GM12878 (cell line): Measurements from ENCODE around the gene PTPN2. TPM values are rescaled to one million over a fixed set of nuclear protein-coding genes. Genes with fewer than 3 reads are reported as not detected.

ENCODE experiments used
- ATAC-seq: fragments of 200-7000 bp; cut with Tn5 transposase; 3 replicates; pipeline ENCODE4 v1.9.1; 2020; ENCODE audit warnings: mild to moderate bottlenecking, moderate library complexity
- BruUV-seq: library from RNA; stranded (reverse); fragments of 400-500 nt; replicated peaks from 2 replicates; lab custom pipeline; 2021; lab: Mats Ljungman, UMichigan
- CTCF ChIA-PET: fragments of 300-600 bp; sonication (Branson Sonifier 250); formaldehyde crosslinking; extraction: SDS; loops from one replicate; lab custom pipeline; 2021; ENCODE audit warnings: inconsistent platforms; lab: Yijun Ruan, JAX
- POLR2A ChIA-PET: fragments of 350-600 bp; formaldehyde crosslinking; extraction: SDS; loops from one replicate; lab custom pipeline; 2021; ENCODE audit warnings: inconsistent platforms; lab: Charles Lee
- RAD21 ChIA-PET: fragments of 300-600 bp; sonication (Branson Sonifier 250); formaldehyde crosslinking; loops from one replicate; lab custom pipeline; 2023; ENCODE audit warnings: antibody characterized with exemption; ENCODE audit not compliant: unreplicated experiment; lab: Charles Lee
- SMC1A ChIA-PET: fragments of 300-600 bp; sonication (Branson Sonifier 250); formaldehyde crosslinking; loops from one replicate; lab custom pipeline; 2023; ENCODE audit not compliant: unreplicated experiment, uncharacterized antibody; lab: Charles Lee
- DNase-seq: peaks from one replicate; pipeline ENCODE4 v3.0.0-alpha.2; 2011; ENCODE audit warnings: low read depth, low spot score
- FAIRE-seq: peaks from 3 replicates; lab custom pipeline; 2011; peaks lifted over from hg19 to GRCh38; lab: Jason Lieb, UNC
- H2AFZ ChIP-seq: 2 replicates; pipeline ENCODE4 v1.6.0; 2011; ENCODE audit warnings: low read depth, low read length, control low read depth; ENCODE audit not compliant: control insufficient read depth
- H3K27ac ChIP-seq: 2 replicates; pipeline ENCODE4 v1.5.1; 2011; ENCODE audit warnings: control low read depth; ENCODE audit not compliant: control insufficient read depth, insufficient read depth
- H3K27me3 ChIP-seq, 2 experiments: replicated peaks in 1 of 2; 2 replicates each; pipeline versions ENCODE4 v1.6.0 to v1.6.1; 2011; ENCODE audit warnings: low read length in 1 of 2; ENCODE audit not compliant: control insufficient read depth in 2 of 2, insufficient read depth in 2 of 2
- H3K36me3 ChIP-seq, 2 experiments: 2 replicates each; pipeline ENCODE4 v1.5.1; 2011; ENCODE audit warnings: low read length in 1 of 2; ENCODE audit not compliant: control insufficient read depth in 2 of 2, insufficient read depth in 2 of 2
- H3K4me1 ChIP-seq: 2 replicates; pipeline ENCODE4 v1.6.1; 2011; ENCODE audit warnings: mild to moderate bottlenecking, low read length, moderate library complexity, mixed read lengths; ENCODE audit not compliant: control insufficient read depth, insufficient read depth
- H3K4me2 ChIP-seq: 2 replicates; pipeline ENCODE4 v1.6.0; 2011; ENCODE audit warnings: control low read depth; ENCODE audit not compliant: control insufficient read depth, insufficient read depth
- H3K4me3 ChIP-seq: fragments of 200-600 bp; sonication (generic); 2 replicates; pipeline ENCODE4 v1.5.1; 2016
- H3K79me2 ChIP-seq: 2 replicates; pipeline ENCODE4 v1.6.0; 2011; ENCODE audit warnings: low read length; ENCODE audit not compliant: control insufficient read depth, insufficient read depth
- H3K9ac ChIP-seq: 2 replicates; pipeline ENCODE4 v1.8.0; 2011; ENCODE audit warnings: low read length, control low read depth, mixed read lengths; ENCODE audit not compliant: control insufficient read depth, insufficient read depth
- H3K9me3 ChIP-seq: replicated peaks from 3 replicates; pipeline ENCODE4 v1.5.1; 2011; ENCODE audit warnings: mild to moderate bottlenecking, low read length; ENCODE audit not compliant: control insufficient read depth, insufficient read depth
- H4K20me1 ChIP-seq: 2 replicates; pipeline ENCODE4 v1.6.0; 2011; ENCODE audit not compliant: control insufficient read depth, insufficient read depth
- CEBPZ ChIP-seq: fragments of 150-350 bp; IDR thresholded peaks from 2 replicates; pipeline ENCODE4 v1.6.1; 2016; ENCODE audit warnings: low read depth, low read length
- ESRRA ChIP-seq: IDR thresholded peaks from 2 replicates; pipeline ENCODE4 v1.6.1; 2012; ENCODE audit warnings: mild to moderate bottlenecking, low read length, improper control_type of control experiment
- HCFC1 ChIP-seq: fragments of 150-350 bp; IDR thresholded peaks from 2 replicates; pipeline ENCODE4 v1.6.1; 2014; ENCODE audit warnings: low read length
- LARP7 ChIP-seq: fragments of 450-650 bp; IDR thresholded peaks from 2 replicates; pipeline ENCODE4 v1.6.1; 2017; ENCODE audit warnings: mild to moderate bottlenecking
- MEF2B ChIP-seq: fragments of 450-650 bp; IDR thresholded peaks from 2 replicates; pipeline ENCODE4 v1.6.1; 2018; ENCODE audit warnings: mild to moderate bottlenecking, moderate library complexity; ENCODE audit not compliant: partially characterized antibody, poor library complexity, severe bottlenecking
- MLLT1 ChIP-seq: fragments of 450-650 bp; IDR thresholded peaks from 2 replicates; pipeline ENCODE4 v1.6.1; 2016; ENCODE audit warnings: mild to moderate bottlenecking
- MTA2 ChIP-seq: fragments of 450-650 bp; IDR thresholded peaks from 2 replicates; pipeline ENCODE4 v1.6.1; 2016; ENCODE audit warnings: low read depth, mild to moderate bottlenecking, moderate library complexity
- NFXL1 ChIP-seq: fragments of 450-650 bp; IDR thresholded peaks from 2 replicates; pipeline ENCODE4 v1.6.1; 2017; ENCODE audit warnings: antibody characterized with exemption, mild to moderate bottlenecking, borderline replicate concordance
- NR2C1 ChIP-seq: fragments of 450-650 bp; IDR thresholded peaks from 2 replicates; pipeline ENCODE4 v1.6.1; 2017; ENCODE audit warnings: antibody characterized with exemption, mild to moderate bottlenecking, moderate library complexity
- NR2C2 ChIP-seq: IDR thresholded peaks from 2 replicates; pipeline ENCODE4 v1.6.1; 2011; ENCODE audit warnings: borderline replicate concordance, low read depth; ENCODE audit not compliant: control insufficient read depth, insufficient read length
- RCOR1 ChIP-seq: conservative IDR thresholded peaks from 2 replicates; pipeline ENCODE4 v1.6.1; 2012; ENCODE audit warnings: low read depth, low read length, improper control_type of control experiment
- RUNX3 ChIP-seq: IDR thresholded peaks from 2 replicates; pipeline ENCODE4 v1.6.1; 2012; ENCODE audit warnings: low read length, inconsistent platforms
- SIX5 ChIP-seq: IDR thresholded peaks from 2 replicates; pipeline ENCODE4 v1.6.1; 2011; ENCODE audit warnings: mild to moderate bottlenecking, low read depth, low read length, moderate library complexity; ENCODE audit not compliant: severe bottlenecking
- SUPT20H ChIP-seq: IDR thresholded peaks from 2 replicates; pipeline ENCODE4 v1.6.1; 2011; ENCODE audit warnings: low read depth, mild to moderate bottlenecking, low read length, moderate library complexity, borderline replicate concordance; ENCODE audit not compliant: control insufficient read depth
- ZZZ3 ChIP-seq: IDR thresholded peaks from 2 replicates; pipeline ENCODE4 v1.6.1; 2011; ENCODE audit warnings: low read depth; ENCODE audit not compliant: control insufficient read depth, insufficient read length
- WGBS: methylation state at CpG from one replicate; pipeline ENCODE4 v1.1.6; 2016; ENCODE audit warnings: low lambda C conversion rate; ENCODE audit not compliant: insufficient replicate concordance, insufficient coverage; ENCODE audit errors: missing lambda C conversion rate; 5-methylcytosine and 5-hydroxymethylcytosine counted together
- in situ Hi-C: fragments of 300-500 bp; cut with MboI; formaldehyde crosslinking; loops from 9 replicates; pipeline ENCODE4 v1.14.3; 2018; ENCODE audit warnings: mixed read lengths
- intact Hi-C: fragments of 100-400 bp; cut with micrococcal nuclease; formaldehyde crosslinking; loops from one replicate; pipeline ENCODE4 v1.14.2; 2022; ENCODE audit not compliant: unreplicated experiment
- polyA plus RNA-seq, 11 experiments: library from polyadenylated mRNA; depleted of rRNA in 4 of 11; unstranded in 6 of 11; stranded (reverse) in 5 of 11; fragments of >200 nt; fragmentation: Nextera tagmentation in 4 of 11; fragmentation: Illumina TruSeq in 1 of 11; extraction: Ambion mirVana in 4 of 11; extraction: Trizol in 1 of 11; gene quantifications; 1 replicate in 1 of 11; 2 replicates in 10 of 11; pipeline versions ENCODE4 v1.2.1 to v1.2.3, GENCODE V29; 2011 to 2016; ENCODE audit warnings: inconsistent platforms in 2 of 11, missing spikeins in 2 of 11, low read depth in 1 of 11
- total RNA-seq, 4 experiments: library from RNA; depleted of rRNA in 3 of 4; stranded (reverse); fragments of >200 nt in 3 of 4; fragmentation: Illumina TruSeq in 1 of 4; extraction: Trizol in 1 of 4; gene quantifications; 2 replicates each; pipeline versions ENCODE4 v1.2.1 to v1.2.3, GENCODE V29; 2013 to 2021
- TF ChIP-seq, protein P1 (sequence below): IDR thresholded peaks from 2 replicates; pipeline ENCODE4 v1.6.1; 2012; ENCODE audit warnings: low read depth, low read length, improper control_type of control experiment

PTPN2 gene
- total and polyA plus RNA-seq, 10 of the 15 experiments (the other 5 are each of a cell fraction or from before 2014, with no cell fraction given) = 46.5 to 86.7 (median 64.6) TPM

GRCh38 chr18:12821408-12821807, 62.6 kb downstream of the PTPN2 start:
- Histone ChIP-seq H3K9me3 (no peaks in the 10 kb centered on the region), H2AFZ (no peak overlapping the region), H3K4me1 (peaks cover 11% of the 10 kb centered on the region), H3K9ac (no peak overlapping the region), H3K27ac (no peak overlapping the region), H3K79me2 (no peaks in the 10 kb centered on the region), H3K27me3 (no peaks in the 10 kb centered on the region), H3K4me2 (no peak overlapping the region), H3K4me3 (no peak overlapping the region), H4K20me1 (no peaks in the 10 kb centered on the region), H3K36me3 (peaks cover 2 to 18% of the 10 kb centered on the region in 2 experiments)
- ChIA-PET POLR2A (no interaction called here), SMC1A (interaction anchor here (0.9 to 1.3 kb wide), 2 partner anchors 19 to 57 kb away, joined by 3 read pairs; no protein-coding TSS in a partner anchor), CTCF (interaction anchor here (1.2 kb wide), 1 partner anchor 74 kb away, joined by 5 read pairs; no protein-coding TSS in a partner anchor), RAD21 (interaction anchor here (0.6 kb wide), 1 partner anchor 11 kb away, joined by 3 read pairs; no protein-coding TSS in a partner anchor)
- WGBS = 76% methylated on average over 3 of the region's 3 CpGs
- in situ Hi-C loops = no loop called here
- intact Hi-C loops = loop anchor here (10.0 kb wide), 1 partner anchor 57 kb away; no protein-coding TSS in a partner anchor
- no peak for ATAC-seq
- TF ChIP-seq ESRRA = no peak
- TF ChIP-seq CEBPZ = no peak
- TF ChIP-seq, protein P1, sequence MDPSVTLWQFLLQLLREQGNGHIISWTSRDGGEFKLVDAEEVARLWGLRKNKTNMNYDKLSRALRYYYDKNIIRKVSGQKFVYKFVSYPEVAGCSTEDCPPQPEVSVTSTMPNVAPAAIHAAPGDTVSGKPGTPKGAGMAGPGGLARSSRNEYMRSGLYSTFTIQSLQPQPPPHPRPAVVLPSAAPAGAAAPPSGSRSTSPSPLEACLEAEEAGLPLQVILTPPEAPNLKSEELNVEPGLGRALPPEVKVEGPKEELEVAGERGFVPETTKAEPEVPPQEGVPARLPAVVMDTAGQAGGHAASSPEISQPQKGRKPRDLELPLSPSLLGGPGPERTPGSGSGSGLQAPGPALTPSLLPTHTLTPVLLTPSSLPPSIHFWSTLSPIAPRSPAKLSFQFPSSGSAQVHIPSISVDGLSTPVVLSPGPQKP = no peak
- TF ChIP-seq MTA2 = no peak
- TF ChIP-seq MEF2B = no peak
- TF ChIP-seq NR2C2 = no peak
- TF ChIP-seq MLLT1 = no peak
- no peak for TF ChIP-seq RCOR1
- TF ChIP-seq NFXL1 = no peak
- no peak for TF ChIP-seq HCFC1
- no peak for TF ChIP-seq NR2C1
- TF ChIP-seq SIX5 = no peak
- no peak for TF ChIP-seq ZZZ3
- no peak for TF ChIP-seq RUNX3
- no peak for TF ChIP-seq LARP7
- no peak for TF ChIP-seq SUPT20H
- no TSS peak for BruUV-seq
- no peak for FAIRE-seq
- DNase-seq = no peak
